Lower leg skin (tissue), 3 donors: ENCODE data around the gene C1orf116.

Experiments
- CTCF ChIP-seq, 3 donors: fragments of 450-650 bp; IDR thresholded peaks; one replicate each; pipeline ENCODE4 v1.5.1; 2016; ENCODE audit warnings: antibody characterized with exemption in 3 of 3, mild to moderate bottlenecking in 3 of 3, moderate library complexity in 2 of 3
- POLR2A ChIP-seq, 2 donors: fragments of 450-650 bp; IDR thresholded peaks; one replicate each; pipeline ENCODE4 v1.6.1; 2016 to 2017; ENCODE audit warnings: antibody characterized with exemption in 2 of 2, mild to moderate bottlenecking in 1 of 2, moderate library complexity in 1 of 2

- TF ChIP-seq CTCF (IDR thresholded peaks at IDR 0.05) = no peak
- TF ChIP-seq POLR2A (IDR thresholded peaks at IDR 0.05) = no peak
Observed at GRCh38 chr1:206975306-206975705, 57.2 kb downstream of the C1orf116 start.
